Measurements from ENCODE around the gene ANKRD37.

Gene ANKRD37

DNA sequence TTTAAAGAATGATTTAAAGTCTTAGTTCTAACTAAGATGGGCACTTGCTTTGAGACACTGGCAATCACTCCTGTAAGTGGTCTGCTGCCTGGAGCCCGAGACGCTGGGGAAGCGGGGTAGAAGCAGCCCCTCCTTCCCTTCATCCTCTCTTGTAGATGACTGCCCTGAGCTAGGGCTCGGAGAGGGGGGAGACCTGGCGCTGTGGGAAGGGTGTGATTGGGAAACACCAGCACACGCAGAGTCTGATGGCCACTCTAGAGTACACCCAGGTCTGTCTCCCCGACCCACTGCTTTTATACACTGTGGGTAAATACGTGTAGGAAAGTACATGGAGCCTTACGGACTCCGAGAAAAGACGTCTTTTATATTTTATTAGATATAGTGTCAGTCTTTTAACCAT lies 24.9 kb upstream of the ANKRD37 start:
- TF ChIP-seq EZH2phosphoT487 (IDR thresholded peaks at IDR 0.05; ENCODE audit: low read length) (no peak), EZH2 (optimal IDR thresholded peaks at IDR 0.05; ENCODE audit: low read depth, low read length) (no peak)
- TF ChIP-seq, protein P1, sequence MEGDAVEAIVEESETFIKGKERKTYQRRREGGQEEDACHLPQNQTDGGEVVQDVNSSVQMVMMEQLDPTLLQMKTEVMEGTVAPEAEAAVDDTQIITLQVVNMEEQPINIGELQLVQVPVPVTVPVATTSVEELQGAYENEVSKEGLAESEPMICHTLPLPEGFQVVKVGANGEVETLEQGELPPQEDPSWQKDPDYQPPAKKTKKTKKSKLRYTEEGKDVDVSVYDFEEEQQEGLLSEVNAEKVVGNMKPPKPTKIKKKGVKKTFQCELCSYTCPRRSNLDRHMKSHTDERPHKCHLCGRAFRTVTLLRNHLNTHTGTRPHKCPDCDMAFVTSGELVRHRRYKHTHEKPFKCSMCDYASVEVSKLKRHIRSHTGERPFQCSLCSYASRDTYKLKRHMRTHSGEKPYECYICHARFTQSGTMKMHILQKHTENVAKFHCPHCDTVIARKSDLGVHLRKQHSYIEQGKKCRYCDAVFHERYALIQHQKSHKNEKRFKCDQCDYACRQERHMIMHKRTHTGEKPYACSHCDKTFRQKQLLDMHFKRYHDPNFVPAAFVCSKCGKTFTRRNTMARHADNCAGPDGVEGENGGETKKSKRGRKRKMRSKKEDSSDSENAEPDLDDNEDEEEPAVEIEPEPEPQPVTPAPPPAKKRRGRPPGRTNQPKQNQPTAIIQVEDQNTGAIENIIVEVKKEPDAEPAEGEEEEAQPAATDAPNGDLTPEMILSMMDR (IDR thresholded peaks at IDR 0.05; ENCODE audit: low read length) = no peak
- Histone ChIP-seq H3K4me3 (ENCODE audit: low read length) (no peak overlapping the region), H3K9ac (ENCODE audit: low read length) (no peak overlapping the region), H3F3A (ENCODE audit: insufficient read depth, low read length) (no peaks in the 10 kb centered on the region), H3K27ac (ENCODE audit: low read length) (no peak overlapping the region), H3K9me3 (replicated peaks; ENCODE audit: insufficient read depth, low read length) (no peaks in the 10 kb centered on the region), H3K36me3 (replicated peaks; ENCODE audit: insufficient read depth, low read length) (0 out of 2 replicates have a peak, but pooled peaks cover 6% of the 10 kb centered on the region), H3K27me3 (replicated peaks; ENCODE audit: insufficient read depth, low read length) (no peaks in the 10 kb centered on the region), H4K20me1 (ENCODE audit: insufficient read depth, low read length) (no peaks in the 10 kb centered on the region), H3K4me1 (ENCODE audit: low read length) (no peaks in the 10 kb centered on the region), H3K9me2 (replicated peaks; ENCODE audit: insufficient read depth, low read length) (no peaks in the 10 kb centered on the region), H2AFZ (ENCODE audit: low read length) (no peak overlapping the region), H3K79me2 (ENCODE audit: low read length) (no peaks in the 10 kb centered on the region), H3K4me2 (ENCODE audit: low read depth, low read length) (no peak overlapping the region)
- DNase-seq = no peak

DNA sequence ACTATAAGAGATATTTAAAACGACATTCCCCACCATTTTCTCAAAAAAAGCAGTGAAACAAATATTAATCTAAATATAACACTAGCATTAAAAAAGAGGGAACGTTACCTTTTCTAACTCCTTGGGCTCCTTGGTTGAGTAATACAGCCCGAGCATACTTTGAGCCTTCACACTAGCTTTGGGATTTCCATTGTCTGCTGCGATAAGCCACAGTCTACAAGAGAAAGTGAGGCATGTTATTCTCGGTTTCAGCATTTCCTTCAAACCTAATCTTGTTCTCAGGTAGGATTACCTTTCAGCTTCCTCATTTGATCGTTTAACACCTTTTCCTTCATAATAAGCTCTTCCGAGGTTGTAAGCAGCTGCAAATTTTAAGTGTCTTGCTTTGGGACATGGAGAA lies 22.6 kb upstream of the ANKRD37 start:
- H3K4me3 ChIP-seq (ENCODE audit: low read length) = no peak overlapping the region
- no peak for DNase-seq
- no peak overlapping the region for H3K4me2 ChIP-seq (ENCODE audit: low read depth, low read length)
- no peak overlapping the region for H2AFZ ChIP-seq (ENCODE audit: low read length)
- no peak overlapping the region for H3K9ac ChIP-seq (ENCODE audit: low read length)
- no peaks in the 10 kb centered on the region for H3F3A ChIP-seq (ENCODE audit: insufficient read depth, low read length)
- no peaks in the 10 kb centered on the region for H3K4me1 ChIP-seq (ENCODE audit: low read length)
- no peaks in the 10 kb centered on the region for H3K79me2 ChIP-seq (ENCODE audit: low read length)
- TF ChIP-seq, protein P1 (IDR thresholded peaks at IDR 0.05; ENCODE audit: low read length) = no peak
- TF ChIP-seq EZH2 (optimal IDR thresholded peaks at IDR 0.05; ENCODE audit: low read depth, low read length) = no peak
- TF ChIP-seq EZH2phosphoT487 (IDR thresholded peaks at IDR 0.05; ENCODE audit: low read length) = no peak
- H3K27ac ChIP-seq (ENCODE audit: low read length) = no peak overlapping the region
- H3K9me2 ChIP-seq (replicated peaks; ENCODE audit: insufficient read depth, low read length) = no peaks in the 10 kb centered on the region
- H3K27me3 ChIP-seq (replicated peaks; ENCODE audit: insufficient read depth, low read length) = no peaks in the 10 kb centered on the region
- H4K20me1 ChIP-seq (ENCODE audit: insufficient read depth, low read length) = no peaks in the 10 kb centered on the region
- H3K9me3 ChIP-seq (replicated peaks; ENCODE audit: insufficient read depth, low read length) = no peaks in the 10 kb centered on the region
- 0 out of 2 replicates have a peak, but pooled peaks cover 6% of the 10 kb centered on the region for H3K36me3 ChIP-seq (replicated peaks; ENCODE audit: insufficient read depth, low read length)

DNA sequence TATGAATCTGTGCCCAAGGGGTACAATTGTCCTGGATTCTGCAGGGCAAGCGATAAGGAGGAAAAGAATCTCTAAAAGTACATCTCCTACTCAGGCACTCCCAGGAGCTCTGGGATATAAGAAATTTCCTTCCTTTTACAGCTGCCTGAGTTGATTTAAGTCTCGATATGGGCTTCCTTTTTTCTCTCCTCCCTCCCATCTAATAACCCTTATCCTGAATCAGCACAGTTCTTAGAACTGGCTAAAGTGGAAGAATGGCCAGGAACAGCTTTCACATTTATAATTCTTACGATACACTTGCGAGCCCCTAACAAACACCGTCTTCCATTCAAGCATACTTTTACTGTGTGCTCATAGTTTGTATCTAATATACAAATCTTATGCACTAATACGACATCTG lies 22.1 kb upstream of the ANKRD37 start:
- Histone ChIP-seq H3K79me2 (ENCODE audit: low read length) (no peaks in the 10 kb centered on the region), H2AFZ (ENCODE audit: low read length) (no peak overlapping the region), H3K27me3 (replicated peaks; ENCODE audit: insufficient read depth, low read length) (no peaks in the 10 kb centered on the region), H3K4me1 (ENCODE audit: low read length) (no peaks in the 10 kb centered on the region), H3K27ac (ENCODE audit: low read length) (no peak overlapping the region), H3K9me2 (replicated peaks; ENCODE audit: insufficient read depth, low read length) (no peaks in the 10 kb centered on the region), H3K4me2 (ENCODE audit: low read depth, low read length) (no peak overlapping the region), H3F3A (ENCODE audit: insufficient read depth, low read length) (no peaks in the 10 kb centered on the region), H4K20me1 (ENCODE audit: insufficient read depth, low read length) (no peaks in the 10 kb centered on the region), H3K4me3 (ENCODE audit: low read length) (no peak overlapping the region), H3K36me3 (replicated peaks; ENCODE audit: insufficient read depth, low read length) (0 out of 2 replicates have a peak, but pooled peaks cover 6% of the 10 kb centered on the region), H3K9ac (ENCODE audit: low read length) (no peak overlapping the region), H3K9me3 (replicated peaks; ENCODE audit: insufficient read depth, low read length) (no peaks in the 10 kb centered on the region)
- no peak for DNase-seq
- no peak for TF ChIP-seq EZH2 (optimal IDR thresholded peaks at IDR 0.05; ENCODE audit: low read depth, low read length)
- TF ChIP-seq, protein P1 (IDR thresholded peaks at IDR 0.05; ENCODE audit: low read length) = no peak
- no peak for TF ChIP-seq EZH2phosphoT487 (IDR thresholded peaks at IDR 0.05; ENCODE audit: low read length)

Measured in MM.1S (cell line).